ENCODE results near the gene DDX5. TPM values are rescaled to one million over a fixed set of nuclear protein-coding genes. Genes with fewer than 3 reads are reported as not detected.

DDX5 gene
- total and polyA plus RNA-seq, 2 of the 13 experiments (the other 11 are each of a cell fraction or from before 2014, with no cell fraction given) = 503 to 684 TPM

DNA sequence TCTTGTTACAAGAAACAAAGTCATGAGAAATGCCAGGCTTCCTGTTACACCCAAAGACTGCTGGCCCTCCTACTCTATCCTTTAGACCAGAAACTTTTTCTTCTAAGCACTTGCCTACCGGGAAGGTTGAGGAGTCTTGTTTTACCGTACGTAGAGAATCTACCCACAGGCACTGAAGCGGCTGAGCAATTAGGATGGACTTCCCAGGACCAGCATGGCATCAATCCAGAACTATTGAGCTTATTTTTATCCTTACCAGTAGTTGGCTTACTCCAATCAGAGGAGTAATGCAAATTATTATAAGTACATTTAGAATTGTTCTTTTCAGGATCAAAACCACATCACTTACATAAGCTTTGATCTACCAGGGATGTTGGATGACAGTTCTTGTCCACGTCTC lies 26.3 kb upstream of the DDX5 start (continued):
- TF ChIP-seq, protein P1, sequence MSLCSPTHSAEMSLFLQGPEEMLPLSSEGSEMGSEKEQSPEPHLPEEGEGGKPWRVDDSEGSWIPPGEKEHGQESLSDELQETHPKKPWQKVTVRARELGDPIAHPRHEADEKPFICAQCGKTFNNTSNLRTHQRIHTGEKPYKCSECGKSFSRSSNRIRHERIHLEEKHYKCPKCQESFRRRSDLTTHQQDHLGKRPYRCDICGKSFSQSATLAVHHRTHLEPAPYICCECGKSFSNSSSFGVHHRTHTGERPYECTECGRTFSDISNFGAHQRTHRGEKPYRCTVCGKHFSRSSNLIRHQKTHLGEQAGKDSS (CRISPR knock-in tag; IDR thresholded peaks at IDR 0.05; ENCODE audit: borderline replicate concordance, low read depth) = no peak
- TF ChIP-seq ASH2L (IDR thresholded peaks at IDR 0.05; ENCODE audit: insufficient read length, low read depth, low read length) (no peak), ZC3H13 (CRISPR knock-in tag; IDR thresholded peaks at IDR 0.05) (no peak)

DNA sequence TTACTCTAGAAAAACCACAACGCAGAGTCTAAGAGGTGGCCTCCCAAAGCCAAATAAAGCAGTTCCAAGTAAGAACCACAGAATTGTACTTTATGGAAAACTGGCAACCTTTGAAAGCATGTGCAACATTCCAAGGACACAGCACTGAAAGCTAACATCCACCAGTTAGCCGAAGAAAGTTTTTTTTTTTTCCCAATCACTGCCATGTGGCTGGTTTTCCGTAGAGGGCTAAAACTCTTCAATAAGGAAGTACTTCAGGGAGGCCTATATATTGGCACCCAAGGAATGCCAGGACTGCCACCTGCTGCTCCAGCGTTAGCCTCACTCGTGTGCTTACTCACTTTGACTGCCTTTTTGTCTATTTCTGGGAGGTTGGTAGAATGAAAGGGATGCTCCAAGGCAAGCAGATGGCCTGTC lies 25.9 kb upstream of the DDX5 start:
- CTCF ChIA-PET (ENCODE audit: low intra/inter-chr PET ratio, low total read pairs) = no interaction called here
- H3K79me2 ChIP-seq (ENCODE audit: insufficient read depth, low read length) = no peaks in the 10 kb centered on the region
- no peak overlapping the region for H3K9ac ChIP-seq (ENCODE audit: insufficient read depth, low read depth, low read length)
- H3K4me1 ChIP-seq (ENCODE audit: insufficient read depth, low read length) = no peaks in the 10 kb centered on the region
- FAIRE-seq (no peak), ATAC-seq (no peak), DNase-seq (ENCODE audit: low spot score) (no peak)
- no peak overlapping the region for H3K4me3 ChIP-seq (replicated peaks in 1 of 3; ENCODE audit: insufficient read depth in 1 of 3, low read depth in 2 of 3, low read length in 3 of 3)
- no peak overlapping the region for H2AFZ ChIP-seq (ENCODE audit: low read length)
- intact Hi-C loops (cut with micrococcal nuclease; ENCODE audit: unreplicated experiment) (loop anchor here (5.0 to 10.0 kb wide), 2 partner anchors 115 to 203 kb away; no protein-coding TSS in a partner anchor), in situ Hi-C loops (cut with HindIII; ENCODE audit: extremely low pct_ligation_motif_present, low pct_unique_long_range_greater_than_20kb) (loop anchor here (25.0 kb wide), 1 partner anchor 105 kb away; no protein-coding TSS in a partner anchor)
- peaks cover 35 to 89% of the 10 kb centered on the region in 2 experiments for H3K36me3 ChIP-seq (replicated peaks in 1 of 2; ENCODE audit: control insufficient read depth in 1 of 2, insufficient read depth in 2 of 2, low read length in 2 of 2)
- no peaks in the 10 kb centered on the region for H3K27me3 ChIP-seq (ENCODE audit: control insufficient read depth in 1 of 2, insufficient read depth in 2 of 2, low read length in 2 of 2)
- no peaks in the 10 kb centered on the region for H3K9me3 ChIP-seq (ENCODE audit: low read length)
- POLR2A ChIA-PET = interaction anchor here (1.1 kb wide), 1 partner anchor 25 kb away, joined by 3 read pairs; the partner anchor contains the start of gene CEP95
- H3K27ac ChIP-seq (ENCODE audit: extremely low read length, insufficient read depth, low read length) = no peak overlapping the region
- no peak overlapping the region for H3K4me2 ChIP-seq (ENCODE audit: low read depth, low read length)
- TF ChIP-seq U2AF2 (IDR thresholded peaks at IDR 0.05; ENCODE audit: low read depth, low read length) (no peak), KLF16 (CRISPR knock-in tag; IDR thresholded peaks at IDR 0.05) (no peak), NFRKB (IDR thresholded peaks at IDR 0.05) (no peak), ZNF644 (CRISPR knock-in tag; IDR thresholded peaks at IDR 0.05; ENCODE audit: low read depth) (no peak), ZNF30 (CRISPR knock-in tag; IDR thresholded peaks at IDR 0.05) (no peak), ZNF709 (CRISPR knock-in tag; IDR thresholded peaks at IDR 0.05) (no peak), MXD4 (CRISPR knock-in tag; IDR thresholded peaks at IDR 0.05) (no peak), ONECUT2 (CRISPR knock-in tag; IDR thresholded peaks at IDR 0.05) (no peak), ZNF768 (CRISPR knock-in tag; IDR thresholded peaks at IDR 0.05) (no peak), MNT (IDR thresholded peaks at IDR 0.05) (no peak), ZNF891 (CRISPR knock-in tag; IDR thresholded peaks at IDR 0.05) (no peak), ZNF143 (CRISPR knock-in tag; IDR thresholded peaks at IDR 0.05) (no peak), BHLHE40 (IDR thresholded peaks at IDR 0.05; ENCODE audit: low read length) (no peak), ZBTB20 (CRISPR knock-in tag; IDR thresholded peaks at IDR 0.05; ENCODE audit: borderline replicate concordance, low read depth) (no peak)
- TF ChIP-seq, protein P2, sequence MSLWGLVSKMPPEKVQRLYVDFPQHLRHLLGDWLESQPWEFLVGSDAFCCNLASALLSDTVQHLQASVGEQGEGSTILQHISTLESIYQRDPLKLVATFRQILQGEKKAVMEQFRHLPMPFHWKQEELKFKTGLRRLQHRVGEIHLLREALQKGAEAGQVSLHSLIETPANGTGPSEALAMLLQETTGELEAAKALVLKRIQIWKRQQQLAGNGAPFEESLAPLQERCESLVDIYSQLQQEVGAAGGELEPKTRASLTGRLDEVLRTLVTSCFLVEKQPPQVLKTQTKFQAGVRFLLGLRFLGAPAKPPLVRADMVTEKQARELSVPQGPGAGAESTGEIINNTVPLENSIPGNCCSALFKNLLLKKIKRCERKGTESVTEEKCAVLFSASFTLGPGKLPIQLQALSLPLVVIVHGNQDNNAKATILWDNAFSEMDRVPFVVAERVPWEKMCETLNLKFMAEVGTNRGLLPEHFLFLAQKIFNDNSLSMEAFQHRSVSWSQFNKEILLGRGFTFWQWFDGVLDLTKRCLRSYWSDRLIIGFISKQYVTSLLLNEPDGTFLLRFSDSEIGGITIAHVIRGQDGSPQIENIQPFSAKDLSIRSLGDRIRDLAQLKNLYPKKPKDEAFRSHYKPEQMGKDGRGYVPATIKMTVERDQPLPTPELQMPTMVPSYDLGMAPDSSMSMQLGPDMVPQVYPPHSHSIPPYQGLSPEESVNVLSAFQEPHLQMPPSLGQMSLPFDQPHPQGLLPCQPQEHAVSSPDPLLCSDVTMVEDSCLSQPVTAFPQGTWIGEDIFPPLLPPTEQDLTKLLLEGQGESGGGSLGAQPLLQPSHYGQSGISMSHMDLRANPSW (CRISPR knock-in tag; IDR thresholded peaks at IDR 0.05; ENCODE audit: borderline replicate concordance) = no peak
- no peaks in the 10 kb centered on the region for H4K20me1 ChIP-seq (ENCODE audit: insufficient read depth, low read length)
- no TSS peak for BruUV-seq (replicated peaks)
- 94% methylated on average over 5 of the region's 5 CpGs for WGBS (ENCODE audit: low lambda C conversion rate)

Measured in HepG2 (cell line).